ENCODE results near the gene FZD8. TPM values are rescaled to one million over a fixed set of nuclear protein-coding genes. Genes with fewer than 3 reads are reported as not detected.

FZD8 gene
- total and polyA plus RNA-seq, 2 experiments from 2014 or later = 7.6 to 58.4 TPM

GRCh38 chr10:35667270-35667889, 25.3 kb upstream of the FZD8 start:
- Histone ChIP-seq H3K4me3 (no peak overlapping the region), H3K27me3 (no peaks in the 10 kb centered on the region), H3K9me3 (ENCODE audit: low read depth) (no peaks in the 10 kb centered on the region), H3K36me3 (no peaks in the 10 kb centered on the region), H3K27ac (no peak overlapping the region), H3K4me1 (ENCODE audit: low read depth) (no peaks in the 10 kb centered on the region)
- no peak for TF ChIP-seq CTCF (IDR thresholded peaks at IDR 0.05; ENCODE audit: low read depth, low read length)
- no peak for DNase-seq (ENCODE audit: low read depth in 1 of 2, low spot score in 1 of 2)

DNA sequence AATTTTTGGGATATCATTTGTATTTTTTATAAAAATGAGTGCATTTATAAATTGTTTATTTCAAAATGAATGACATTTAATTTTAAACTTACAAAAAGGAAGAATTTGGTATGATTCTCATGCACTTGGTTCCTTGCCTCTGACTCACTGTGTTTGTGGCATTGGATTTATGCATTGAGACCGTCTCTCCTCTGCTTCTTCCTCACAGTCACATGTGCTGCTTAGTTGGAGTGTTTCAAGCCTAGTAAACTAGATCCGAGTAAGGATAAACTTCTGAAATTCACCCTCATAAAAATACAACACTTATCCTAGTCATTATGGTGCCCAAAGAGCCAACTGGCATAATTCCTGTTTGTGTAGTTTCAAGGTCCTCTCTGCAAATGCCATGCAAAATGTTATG, 19.1 kb upstream of the FZD8 start:
- Histone ChIP-seq H3K9me3 (ENCODE audit: low read depth) (no peaks in the 10 kb centered on the region), H3K36me3 (no peaks in the 10 kb centered on the region), H3K4me3 (no peak overlapping the region), H3K4me1 (ENCODE audit: low read depth) (no peaks in the 10 kb centered on the region), H3K27me3 (no peaks in the 10 kb centered on the region), H3K27ac (no peak overlapping the region)
- no peak for TF ChIP-seq CTCF (IDR thresholded peaks at IDR 0.05; ENCODE audit: low read depth, low read length)
- DNase-seq (ENCODE audit: low read depth in 1 of 2, low spot score in 1 of 2) = no peak

GRCh38 chr10:35659456-35659855, 17.4 kb upstream of the FZD8 start:
- Histone ChIP-seq H3K4me1 (ENCODE audit: low read depth) (no peaks in the 10 kb centered on the region), H3K4me3 (no peak overlapping the region), H3K27me3 (no peaks in the 10 kb centered on the region), H3K9me3 (ENCODE audit: low read depth) (no peaks in the 10 kb centered on the region), H3K27ac (no peak overlapping the region), H3K36me3 (no peaks in the 10 kb centered on the region)
- DNase-seq (ENCODE audit: low read depth in 1 of 2, low spot score in 1 of 2) = no peak
- no peak for TF ChIP-seq CTCF (IDR thresholded peaks at IDR 0.05; ENCODE audit: low read depth, low read length)

GRCh38 chr10:35657621-35658020, 15.5 kb upstream of the FZD8 start:
- DNase-seq (ENCODE audit: low read depth in 1 of 2, low spot score in 1 of 2) = no peak
- H3K4me1 ChIP-seq (ENCODE audit: low read depth) = no peaks in the 10 kb centered on the region

GRCh38 chr10:35652824-35653223, 10.7 kb upstream of the FZD8 start:
- no peak overlapping the region for H3K27ac ChIP-seq
- no peaks in the 10 kb centered on the region for H3K36me3 ChIP-seq
- TF ChIP-seq CTCF (IDR thresholded peaks at IDR 0.05; ENCODE audit: low read depth, low read length) = no peak
- no peak for DNase-seq (ENCODE audit: low read depth in 1 of 2, low spot score in 1 of 2)
- no peaks in the 10 kb centered on the region for H3K27me3 ChIP-seq
- H3K4me3 ChIP-seq = no peak overlapping the region
- H3K4me1 ChIP-seq (ENCODE audit: low read depth) = no peaks in the 10 kb centered on the region
- H3K9me3 ChIP-seq (ENCODE audit: low read depth) = no peaks in the 10 kb centered on the region

More at GRCh38 chr10:35657621-35658020, 15.5 kb upstream of the FZD8 start:
- TF ChIP-seq CTCF (IDR thresholded peaks at IDR 0.05; ENCODE audit: low read depth, low read length) = no peak
- Histone ChIP-seq H3K27me3 (no peaks in the 10 kb centered on the region), H3K36me3 (no peaks in the 10 kb centered on the region), H3K27ac (no peak overlapping the region), H3K4me3 (no peak overlapping the region), H3K9me3 (ENCODE audit: low read depth) (no peaks in the 10 kb centered on the region)
